ENCODE data around the gene SAMD13.

The SAMD13 gene

GRCh38 chr1:84347271-84347931 lies 45.9 kb downstream of the SAMD13 start:
- no peak for DNase-seq

- no peak for DNase-seq
These were observed 46.5 kb downstream of the SAMD13 start for GRCh38 chr1:84347932-84348555.

DNA sequence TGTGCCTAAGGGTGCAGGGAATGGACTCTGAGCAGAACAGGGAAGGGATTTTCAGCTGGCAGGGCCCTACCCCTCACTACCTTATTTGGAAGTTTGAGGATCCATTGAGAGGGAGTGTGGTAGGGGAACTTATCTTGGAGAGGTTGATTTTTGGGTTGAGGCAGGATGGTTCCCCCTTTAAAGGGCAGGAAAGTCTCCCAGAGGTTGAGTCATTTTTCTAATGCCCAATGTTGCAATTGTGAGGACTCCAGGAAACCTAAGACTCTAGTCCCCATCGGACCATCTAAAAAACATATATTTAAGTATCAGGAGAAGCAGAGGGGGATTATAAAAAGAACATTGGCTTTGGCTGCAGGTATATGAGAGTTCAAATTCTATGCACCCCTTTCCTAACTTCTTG lies 47.3 kb downstream of the SAMD13 start:
- DNase-seq: no peak

DNA sequence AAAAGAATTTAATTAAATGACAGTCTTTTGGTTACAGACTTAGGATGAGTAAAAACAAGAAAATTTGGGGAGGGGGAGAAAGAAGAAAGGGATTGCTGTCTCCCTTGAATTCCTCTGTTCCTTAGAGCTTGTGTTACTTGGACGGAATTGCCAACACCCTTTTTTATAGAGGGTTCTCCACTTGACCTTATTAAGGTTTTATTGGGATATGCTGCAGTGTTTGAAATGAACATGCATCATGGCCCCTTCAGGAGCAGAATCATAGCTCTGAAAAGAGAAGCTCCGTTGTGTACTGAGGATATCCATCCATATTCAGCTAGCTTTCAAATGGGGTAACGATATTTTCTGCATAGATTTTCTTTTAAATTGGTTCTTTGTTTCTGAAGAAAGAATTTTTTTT lies 48.6 kb downstream of the SAMD13 start:
- no peak for DNase-seq

GRCh38 chr1:84350550-84350949 lies 49.0 kb downstream of the SAMD13 start:
- no peak for DNase-seq

DNA sequence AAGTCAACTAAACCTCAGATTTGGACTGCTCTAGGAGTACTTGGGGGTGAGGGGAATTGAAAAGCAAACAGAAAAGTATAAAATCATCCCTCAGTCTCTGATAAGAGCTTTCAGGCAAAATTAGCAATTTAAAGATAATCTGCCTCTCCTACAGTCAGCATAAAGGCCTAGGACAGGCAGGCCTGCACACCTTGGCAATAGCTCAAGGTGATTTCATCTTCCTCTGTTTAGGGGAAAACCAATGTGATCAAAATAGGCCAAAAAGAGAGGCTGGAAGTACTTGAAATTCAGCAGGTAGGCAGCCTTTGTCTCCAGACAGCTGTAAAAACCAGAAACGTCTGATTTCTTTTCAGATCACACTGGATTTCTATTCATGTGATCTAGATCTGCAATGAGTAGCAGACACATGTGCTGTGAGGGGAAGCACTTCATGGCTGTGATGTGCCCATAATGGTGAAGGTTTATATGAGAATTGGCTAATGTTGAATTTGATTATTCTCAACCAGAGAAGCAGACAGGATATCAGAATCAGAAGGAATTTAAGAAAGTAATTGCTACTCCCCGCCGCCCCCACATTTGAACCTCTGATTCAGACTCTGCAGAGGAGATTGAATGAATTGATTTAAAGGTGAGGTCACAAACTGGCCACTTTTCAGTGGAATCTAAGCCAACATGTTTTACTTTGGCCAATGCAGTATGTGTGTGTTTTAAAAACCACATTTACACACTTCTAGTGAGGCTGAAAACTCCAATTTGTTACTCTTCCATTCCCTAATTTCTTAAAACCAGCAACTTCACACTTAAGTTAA lies 51.0 kb downstream of the SAMD13 start:
- DNase-seq: no peak

- DNase-seq: no peak
These were observed 52.2 kb downstream of the SAMD13 start for GRCh38 chr1:84353695-84354094.

DNA sequence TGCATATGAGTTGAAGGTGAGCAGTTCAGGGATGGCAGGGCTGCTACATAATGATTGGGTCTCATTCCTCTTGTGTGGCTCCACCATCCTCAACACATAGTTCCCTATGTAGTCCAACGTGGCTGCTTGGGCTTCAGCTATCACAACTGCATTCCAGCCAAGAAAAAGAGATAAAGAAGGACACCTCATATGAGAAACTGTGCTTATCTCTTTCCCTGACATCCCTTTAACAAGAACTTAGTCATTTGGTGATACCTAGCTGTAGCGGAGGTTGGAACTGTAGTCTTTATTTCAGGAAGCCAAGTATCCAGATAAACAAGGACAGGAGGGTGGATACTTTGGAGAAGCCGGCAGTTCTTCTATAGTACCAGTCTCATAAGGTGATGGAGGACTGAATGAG lies 54.0 kb downstream of the SAMD13 start:
- DNase-seq: no peak

GRCh38 chr1:84356881-84357280 lies 55.4 kb downstream of the SAMD13 start:
- DNase-seq: no peak

GRCh38 chr1:84358695-84359094 lies 57.2 kb downstream of the SAMD13 start:
- no peak for DNase-seq

GRCh38 chr1:84360316-84360715 lies 58.8 kb downstream of the SAMD13 start:
- DNase-seq: no peak

- DNase-seq: no peak
These were observed 60.3 kb downstream of the SAMD13 start for GRCh38 chr1:84361796-84362195.

- DNase-seq: peak; percentile 38
These were observed 61.5 kb downstream of the SAMD13 start for GRCh38 chr1:84363019-84363418.

GRCh38 chr1:84363622-84364021 lies 62.1 kb downstream of the SAMD13 start:
- DNase-seq: no peak

DNA sequence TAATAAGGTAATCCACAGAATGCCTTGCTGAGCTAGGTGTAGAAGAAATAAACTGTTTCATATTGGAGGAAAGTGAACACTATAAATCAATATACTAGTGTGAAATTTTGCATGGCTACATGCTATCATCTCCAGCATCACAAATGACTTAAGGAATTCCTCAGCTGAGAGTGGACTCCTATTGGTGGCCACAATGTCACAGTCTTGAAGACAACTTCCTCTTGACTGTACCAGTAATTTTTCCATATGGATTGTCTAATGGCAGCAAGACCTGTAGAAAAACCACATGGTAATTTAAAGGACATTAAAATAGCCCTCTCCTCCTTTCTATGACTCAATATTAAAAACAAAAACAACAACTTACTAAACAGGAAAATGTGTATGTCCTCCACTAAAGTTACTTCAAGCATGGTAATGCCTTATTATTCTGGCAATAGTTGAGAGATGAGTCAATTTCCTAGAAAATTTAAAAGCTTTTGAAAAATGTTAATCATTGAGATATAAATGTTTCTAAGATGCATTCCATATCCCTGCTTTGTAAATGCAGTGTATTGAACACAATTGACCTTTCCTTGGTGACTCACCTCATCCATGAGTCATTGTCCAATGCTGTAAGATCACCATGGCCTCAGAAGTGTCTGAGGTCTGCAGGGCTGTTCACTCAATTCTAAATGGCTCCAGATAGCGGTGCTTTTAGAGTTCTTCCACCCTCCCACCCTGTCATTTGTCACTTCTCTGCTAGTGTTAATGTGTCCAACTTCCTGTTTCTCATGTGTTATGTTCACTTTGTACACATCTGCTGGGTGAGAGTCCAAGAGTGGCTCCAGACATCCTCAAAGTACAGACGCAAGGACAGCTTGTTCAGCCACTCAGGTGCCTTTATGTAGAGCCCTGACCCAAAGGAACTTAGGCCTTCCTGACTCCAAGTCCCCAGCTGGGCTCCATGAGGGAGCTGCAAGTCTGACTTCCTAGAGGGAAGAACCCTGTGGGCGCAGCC lies 64.0 kb downstream of the SAMD13 start:
- peak; percentile 35 for DNase-seq

GRCh38 chr1:84366786-84367185 lies 65.3 kb downstream of the SAMD13 start:
- DNase-seq: no peak

GRCh38 chr1:84367219-84367618 lies 65.7 kb downstream of the SAMD13 start:
- DNase-seq: no peak

DNA sequence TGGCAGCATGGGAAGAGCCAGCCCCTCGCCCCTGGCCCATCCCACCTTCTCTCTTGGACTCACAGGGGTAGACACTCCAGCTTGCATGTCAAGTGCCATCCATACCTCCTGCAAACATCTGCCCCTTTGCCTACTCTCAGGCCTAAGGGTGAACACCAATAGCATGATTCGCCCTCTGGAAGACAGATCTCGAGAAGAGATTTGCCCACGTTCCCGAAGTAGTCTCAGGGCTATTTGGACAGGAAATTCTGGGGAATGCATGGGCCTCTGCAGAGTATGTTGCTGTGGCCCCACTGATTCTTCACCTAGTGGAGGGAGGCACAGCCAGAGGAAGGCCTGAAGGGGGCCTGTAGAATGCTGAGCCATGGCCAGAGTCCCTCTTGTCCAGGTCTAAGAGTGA lies 66.9 kb downstream of the SAMD13 start:
- no peak for DNase-seq

GRCh38 chr1:84370266-84370665 lies 68.8 kb downstream of the SAMD13 start:
- no peak for DNase-seq

DNA sequence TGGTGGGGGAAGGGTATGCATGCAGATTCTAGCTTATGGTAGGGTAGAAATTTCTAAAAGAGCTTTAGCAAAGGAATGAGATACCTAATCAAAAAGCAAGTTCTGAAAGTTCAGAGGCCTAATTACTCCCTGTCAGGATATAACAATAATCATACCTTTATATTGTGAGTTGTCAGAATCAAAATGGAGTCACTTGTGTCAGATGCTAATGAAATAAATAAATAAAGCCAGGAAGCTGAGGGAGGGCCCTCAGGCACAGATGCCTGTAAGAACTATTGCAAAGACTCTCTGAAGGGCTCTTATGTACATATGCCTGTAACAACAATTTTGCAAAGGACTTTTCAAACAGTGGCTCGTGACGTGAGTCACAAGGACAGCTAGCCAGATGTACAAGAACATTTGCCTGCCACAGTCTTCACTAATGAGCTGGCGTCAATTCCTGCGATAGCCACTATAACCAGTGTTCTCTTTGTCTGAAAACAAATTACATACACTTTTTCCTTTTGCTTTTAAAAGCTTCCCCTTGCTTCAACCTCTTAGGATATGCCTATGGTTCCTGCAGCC lies 69.4 kb downstream of the SAMD13 start:
- peak; percentile 38 for DNase-seq

DNA sequence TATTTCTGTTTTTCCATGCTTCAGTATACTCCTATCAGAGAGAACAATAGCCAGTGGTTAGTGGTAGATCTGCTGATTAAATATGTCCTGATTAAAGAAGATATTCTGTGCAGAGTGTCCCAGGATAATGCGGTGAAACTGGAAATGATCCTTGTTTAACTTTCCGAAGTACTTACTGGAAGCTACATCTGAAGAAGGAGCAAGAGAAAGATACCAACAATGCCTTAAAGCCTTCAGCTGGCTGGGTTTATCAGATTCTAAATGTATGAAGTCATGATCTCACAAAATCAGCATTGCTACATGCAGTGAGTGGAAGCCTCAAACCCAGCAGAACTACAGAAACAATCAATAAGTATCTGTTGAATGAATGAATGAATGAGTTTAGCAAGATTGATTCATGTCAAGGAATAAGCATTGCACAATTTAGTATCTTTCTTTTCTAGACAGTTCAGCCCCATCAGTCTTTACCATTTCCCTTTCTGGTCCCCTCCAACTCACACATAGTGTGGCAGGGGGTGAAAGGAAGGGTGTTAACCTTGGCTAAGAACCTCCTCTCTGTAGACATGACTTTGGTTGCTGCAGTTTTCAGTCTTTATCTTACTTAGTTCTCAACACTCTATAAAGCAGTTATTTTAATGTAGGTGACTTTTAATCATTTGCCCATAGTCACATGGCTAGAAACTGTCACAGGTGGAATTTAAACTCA lies 72.1 kb downstream of the SAMD13 start:
- no peak for DNase-seq

All from NCI-H2029 (cell line).